Mucosa of descending colon (tissue), 3 donors: ENCODE measurements around the gene POU2F2. TPM values are rescaled to one million over a fixed set of nuclear protein-coding genes. Genes with fewer than 3 reads are reported as not detected.

Experiments
- ATAC-seq: fragments of 200-7000 bp; cut with Tn5 transposase; one replicate; pipeline ENCODE4 v1.9.1; 2020; ENCODE audit warnings: mild to moderate bottlenecking, moderate library complexity
- DNase-seq, 3 donors: peaks; one replicate each; pipeline ENCODE4 v3.0.0-alpha.2; 2020
- H3K36me3 ChIP-seq: fragments of 200-600 bp; one replicate; pipeline ENCODE4 v1.8.0; 2021; ENCODE audit warnings: low read depth, mild to moderate bottlenecking
- H3K4me1 ChIP-seq: fragments of 200-600 bp; one replicate; pipeline ENCODE4 v1.8.0; 2021; ENCODE audit warnings: low read depth, mild to moderate bottlenecking
- H3K4me3 ChIP-seq: fragments of 200-600 bp; one replicate; pipeline ENCODE4 v1.8.0; 2021; ENCODE audit warnings: mild to moderate bottlenecking
- H3K9me3 ChIP-seq: fragments of 200-600 bp; one replicate; pipeline ENCODE4 v1.8.0; 2021; ENCODE audit warnings: mild to moderate bottlenecking
- intact Hi-C, 2 donors: fragments of 100-400 bp; cut with DNase I in 1 of 2; cut with micrococcal nuclease in 1 of 2; formaldehyde crosslinking; loops; one replicate each; pipeline versions ENCODE4 v1.11.0 to v1.11.1; 2022; cut with DNase I, micrococcal nuclease
- long read RNA-seq, 2 donors: library from polyadenylated mRNA; unstranded; transcript quantifications; one replicate each; pipeline ENCODE4 v2.0.0, GENCODE V29; 2019 to 2021
- total RNA-seq, 3 donors: library from RNA; stranded (reverse); fragmentation: NEBNext Ultra II Directional in 2 of 3; extraction: Animal tissue kit (Norgen Biotek cat#: 25700) in 2 of 3; gene quantifications; one replicate each; pipeline versions ENCODE4 v1.2.1 to v1.2.4, GENCODE V29; 2021 to 2023
- TF ChIP-seq, protein P1 (sequence below): fragments of 200-600 bp; IDR thresholded peaks from one replicate; pipeline ENCODE4 v1.8.0; 2022; ENCODE audit warnings: antibody characterized with exemption, mild to moderate bottlenecking
- donor health status: DM: no; HTN: no; CAD: no; lungs with moderate emphysema.
- donor health status: DM: no; HTN: no; CAD: no.
- donor health status: DM: no; HTN: yes; CAD: no.

Gene POU2F2
- total RNA-seq = 1 to 10 TPM; 3.9 to 6.8 (median 6.1) TPM
- long read RNA-seq, donor 1, partial matches to known transcripts = 6 of 9 reads
- long read RNA-seq, donor 1, other reads (novel, unspliced or antisense) = 2 of 9 reads
- long read RNA-seq, donor 2, full-length matches to known transcripts = 1 of 3 reads
- long read RNA-seq, donor 2, partial matches to known transcripts = 1 of 3 reads
- long read RNA-seq, donor 2, other reads (novel, unspliced or antisense) = 1 of 3 reads

DNA sequence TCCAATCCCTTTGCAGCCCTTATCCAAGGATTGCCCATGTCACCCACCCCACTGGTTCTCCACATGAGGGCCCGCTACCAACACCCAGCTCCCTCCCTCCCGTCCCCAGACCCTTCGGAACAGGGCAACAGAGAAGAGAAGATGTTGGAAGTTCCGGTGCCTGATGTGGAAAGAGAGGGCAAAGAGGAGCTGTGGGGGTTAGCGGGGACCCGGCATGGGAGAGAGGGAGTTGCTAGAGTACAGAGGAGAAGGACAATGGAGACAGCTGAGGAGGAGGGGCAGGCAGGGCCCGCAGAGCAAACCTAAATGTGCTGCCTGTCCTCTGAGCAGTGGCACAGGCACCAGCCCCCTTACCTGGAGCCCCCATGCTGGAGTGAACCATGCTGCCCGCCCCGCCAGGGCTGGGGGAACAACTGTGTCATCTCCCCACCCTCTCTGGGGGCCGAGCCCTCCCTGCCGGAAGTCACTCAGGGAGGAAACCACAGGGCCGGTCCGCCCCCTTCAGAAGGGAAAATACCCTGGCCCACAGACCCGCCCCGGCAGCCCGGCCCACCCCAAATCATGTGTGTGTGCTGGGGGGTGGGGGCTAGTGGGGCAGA, at the start of gene POU2F2:
Gene POU2F2 (minus strand): TSS at position 417 of the 599 bp plus-strand sequence. CDS start 35 bp downstream, at position 382.
- Histone ChIP-seq H3K4me3 (no peak within 1 kb of the TSS), H3K4me1 (peaks cover 4% of the 10 kb centered on the region), H3K36me3 (no peaks in the 10 kb centered on the region), H3K9me3 (no peaks in the 10 kb centered on the region)
- peak; percentile 65 to 92 (median 77) for DNase-seq
- intact Hi-C loops = loop anchor here (5.0 kb wide), 1 partner anchor 50 kb away; no protein-coding TSS in a partner anchor
- ATAC-seq = peak; percentile 67
- TF ChIP-seq, protein P1, sequence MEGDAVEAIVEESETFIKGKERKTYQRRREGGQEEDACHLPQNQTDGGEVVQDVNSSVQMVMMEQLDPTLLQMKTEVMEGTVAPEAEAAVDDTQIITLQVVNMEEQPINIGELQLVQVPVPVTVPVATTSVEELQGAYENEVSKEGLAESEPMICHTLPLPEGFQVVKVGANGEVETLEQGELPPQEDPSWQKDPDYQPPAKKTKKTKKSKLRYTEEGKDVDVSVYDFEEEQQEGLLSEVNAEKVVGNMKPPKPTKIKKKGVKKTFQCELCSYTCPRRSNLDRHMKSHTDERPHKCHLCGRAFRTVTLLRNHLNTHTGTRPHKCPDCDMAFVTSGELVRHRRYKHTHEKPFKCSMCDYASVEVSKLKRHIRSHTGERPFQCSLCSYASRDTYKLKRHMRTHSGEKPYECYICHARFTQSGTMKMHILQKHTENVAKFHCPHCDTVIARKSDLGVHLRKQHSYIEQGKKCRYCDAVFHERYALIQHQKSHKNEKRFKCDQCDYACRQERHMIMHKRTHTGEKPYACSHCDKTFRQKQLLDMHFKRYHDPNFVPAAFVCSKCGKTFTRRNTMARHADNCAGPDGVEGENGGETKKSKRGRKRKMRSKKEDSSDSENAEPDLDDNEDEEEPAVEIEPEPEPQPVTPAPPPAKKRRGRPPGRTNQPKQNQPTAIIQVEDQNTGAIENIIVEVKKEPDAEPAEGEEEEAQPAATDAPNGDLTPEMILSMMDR = no peak

DNA sequence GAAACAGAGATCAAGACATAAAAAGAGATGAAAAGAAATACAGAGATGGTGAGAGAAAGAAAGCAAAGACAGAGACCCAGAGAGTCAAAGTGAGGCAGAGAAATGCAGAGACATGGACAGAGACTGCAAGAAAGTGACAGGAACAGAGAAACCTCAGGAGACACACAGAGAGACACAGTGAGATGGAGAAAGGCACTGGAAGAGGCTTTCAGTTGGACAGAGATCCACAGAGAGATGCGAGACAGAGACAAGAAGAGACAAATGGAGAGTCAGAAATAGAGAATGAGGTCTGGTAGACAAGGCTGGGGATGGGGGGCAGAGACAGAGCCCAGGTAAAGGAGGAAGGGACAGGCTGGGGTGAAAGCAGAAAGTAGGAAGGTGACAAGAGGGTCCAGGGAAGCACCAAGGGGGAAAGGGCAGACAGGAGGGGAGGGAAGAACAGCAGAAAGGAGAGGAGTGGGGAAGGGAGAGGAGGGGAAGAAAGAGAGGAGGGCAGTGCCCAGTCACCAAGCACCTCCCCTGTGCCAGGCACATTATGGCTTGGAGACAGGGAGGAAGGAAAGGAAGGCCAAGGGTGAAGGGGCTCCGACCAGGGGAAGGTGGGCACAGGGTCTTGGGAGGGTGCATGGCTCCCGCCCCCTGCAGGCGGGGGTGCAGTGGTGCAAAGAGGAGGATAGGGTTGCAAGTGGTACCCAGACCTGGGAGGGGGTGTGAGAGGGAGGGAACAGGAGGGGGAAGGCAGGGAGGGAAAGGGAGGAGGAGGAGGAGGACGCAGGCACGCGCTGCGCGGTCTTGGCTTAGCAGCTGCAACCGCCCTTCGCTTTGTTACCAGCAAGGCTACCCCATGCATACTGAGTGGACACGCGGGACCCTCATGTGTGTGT, 46.8 kb upstream of the POU2F2 start:
- Histone ChIP-seq H3K9me3 (no peaks in the 10 kb centered on the region), H3K36me3 (no peaks in the 10 kb centered on the region), H3K4me1 (peaks cover 13% of the 10 kb centered on the region), H3K4me3 (no peak overlapping the region)
- intact Hi-C loops = no loop called here
- ATAC-seq (no peak), DNase-seq (no peak)
- TF ChIP-seq, protein P1 = no peak

DNA sequence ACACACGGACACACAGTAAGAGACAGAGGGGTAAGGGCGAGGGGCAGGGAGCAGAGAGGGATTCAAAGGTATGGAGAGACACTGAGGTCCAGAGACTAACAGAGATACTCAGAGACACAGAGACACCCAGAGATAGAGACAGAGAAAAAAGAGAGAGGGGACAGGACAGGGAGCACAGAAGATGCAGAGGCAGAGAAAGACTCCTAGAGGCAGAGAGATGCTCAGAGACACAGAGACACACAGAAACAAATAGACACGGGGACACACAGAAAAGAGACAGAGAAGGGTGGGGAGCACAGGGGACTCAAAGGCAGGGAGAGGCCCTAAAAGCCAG, 45.4 kb upstream of the POU2F2 start:
- TF ChIP-seq, protein P1 = no peak
- intact Hi-C loops = no loop called here
- ATAC-seq = no peak
- Histone ChIP-seq H3K4me1 (peaks cover 13% of the 10 kb centered on the region), H3K4me3 (no peak overlapping the region), H3K36me3 (no peaks in the 10 kb centered on the region), H3K9me3 (no peaks in the 10 kb centered on the region)
- no peak for DNase-seq

DNA sequence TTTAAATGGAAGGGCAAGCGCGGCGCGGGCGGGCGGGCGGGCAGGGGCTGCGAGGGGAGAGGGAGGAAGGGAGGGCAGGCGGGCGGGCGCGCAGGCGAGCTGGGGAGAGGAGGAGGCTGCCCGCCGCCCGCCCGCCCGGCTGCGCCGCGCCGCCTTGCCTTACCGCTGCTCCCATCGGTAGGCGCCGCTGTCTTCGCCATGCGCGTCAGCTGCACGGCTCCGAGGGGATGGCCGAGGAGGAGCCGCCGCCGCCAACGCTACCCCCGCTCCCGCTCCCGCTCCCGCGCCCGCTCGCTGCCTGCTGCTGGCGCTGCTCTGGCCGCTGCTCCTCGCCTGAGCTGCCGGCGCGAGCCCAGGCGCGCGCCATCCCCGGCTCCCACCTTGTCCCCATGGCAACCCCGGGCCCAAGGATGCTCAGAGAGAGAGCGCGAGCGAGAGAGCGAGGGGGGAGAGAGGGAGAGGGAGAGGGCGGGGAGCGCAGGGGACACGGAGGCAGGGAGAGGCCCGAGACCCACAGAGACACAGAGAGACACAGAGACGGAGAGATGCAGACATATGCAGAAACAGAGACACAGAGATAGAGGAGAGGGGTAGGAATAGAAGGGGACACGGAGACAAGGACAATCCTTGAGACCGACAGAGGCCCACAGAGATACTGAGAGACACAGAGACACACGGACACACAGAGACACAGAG, 44.9 kb upstream of the POU2F2 start:
- Histone ChIP-seq H3K9me3 (no peaks in the 10 kb centered on the region), H3K36me3 (no peaks in the 10 kb centered on the region), H3K4me1 (peaks cover 13% of the 10 kb centered on the region), H3K4me3 (no peak overlapping the region)
- intact Hi-C loops = no loop called here
- DNase-seq (peak; percentile 66 to 82 (median 81)), ATAC-seq (peak; percentile 92)
- TF ChIP-seq, protein P1 = peak; percentile 23

DNA sequence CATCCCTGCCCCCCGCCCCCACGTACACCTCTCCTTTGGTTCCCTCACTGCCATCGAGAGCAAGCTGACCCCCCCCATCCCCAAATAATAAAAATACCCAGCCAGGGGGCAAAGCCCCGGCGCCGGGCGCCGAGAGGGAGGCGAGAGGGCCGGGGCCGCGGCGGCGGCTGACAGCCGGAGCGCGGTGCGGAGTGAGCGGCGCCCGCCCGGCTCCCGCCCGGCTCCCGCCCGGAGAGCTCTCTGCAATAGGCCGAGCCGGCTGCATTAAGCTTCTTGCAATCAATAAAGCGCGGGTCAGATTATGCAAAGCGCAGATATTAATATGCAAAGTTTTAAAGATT, 44.4 kb upstream of the POU2F2 start:
- Histone ChIP-seq H3K4me3 (no peak overlapping the region), H3K36me3 (no peaks in the 10 kb centered on the region), H3K4me1 (peaks cover 13% of the 10 kb centered on the region), H3K9me3 (no peaks in the 10 kb centered on the region)
- peak; percentile 61 for ATAC-seq
- intact Hi-C loops = no loop called here
- TF ChIP-seq, protein P1 = no peak
- DNase-seq = no peak
